ENCODE results near the gene NFKBIB. TPM values are rescaled to one million over a fixed set of nuclear protein-coding genes. Genes with fewer than 3 reads are reported as not detected.

The NFKBIB gene
- polyA plus RNA-seq, 1 donor from 2014 or later, result 21.4 TPM

DNA sequence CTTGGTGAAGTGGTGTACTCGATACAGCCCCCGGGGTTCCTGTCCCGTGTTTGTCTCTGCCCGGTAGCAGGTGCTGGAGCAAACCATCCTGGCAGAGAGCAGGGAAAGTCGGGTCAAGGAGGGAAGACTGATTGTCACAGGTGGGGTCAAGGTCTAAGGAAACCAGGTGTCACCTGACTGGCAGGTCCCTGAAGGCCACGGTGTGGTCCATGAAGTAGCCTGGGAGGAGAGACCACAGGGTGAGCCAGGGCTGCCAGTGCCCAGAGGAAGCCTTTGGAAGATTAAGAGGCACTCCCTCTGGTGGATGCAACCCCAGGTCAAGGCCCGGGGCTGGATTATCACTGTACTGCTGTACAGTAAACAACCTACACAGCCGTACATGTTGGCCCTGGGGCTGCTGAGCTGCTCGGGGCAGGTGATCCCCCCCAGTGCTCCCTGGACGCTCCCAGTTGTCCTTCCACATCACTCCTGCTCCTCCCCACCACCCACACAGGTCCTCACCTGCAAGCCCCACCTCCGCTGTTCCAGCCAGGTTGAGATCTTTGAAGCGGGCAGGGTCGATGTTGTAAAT, 18.2 kb downstream of the NFKBIB start:
- Histone ChIP-seq H3K9me3 (ENCODE audit: low read length) (no peaks in the 10 kb centered on the region), H3K79me2 (replicated peaks; ENCODE audit: insufficient read depth, low read length) (no peaks in the 10 kb centered on the region), H3K27me3 (ENCODE audit: insufficient read depth, low read depth, low read length) (no peaks in the 10 kb centered on the region), H4K20me1 (ENCODE audit: insufficient read depth) (no peaks in the 10 kb centered on the region), H3K36me3 (ENCODE audit: insufficient read depth, low read length) (no peaks in the 10 kb centered on the region), H2AFZ (ENCODE audit: low read depth, low read length) (no peak overlapping the region), H3K27ac (ENCODE audit: low read length) (no peak overlapping the region), H3K4me3 (ENCODE audit: low read length) (no peak overlapping the region), H3F3A (ENCODE audit: insufficient read depth, low read length, poor library complexity, severe bottlenecking) (no peaks in the 10 kb centered on the region), H3K9me2 (ENCODE audit: insufficient read depth, low read length) (no peaks in the 10 kb centered on the region), H3K4me2 (ENCODE audit: low read length) (no peak overlapping the region), H3K9ac (ENCODE audit: low read length) (no peak overlapping the region)
- TF ChIP-seq SMC3 (conservative IDR thresholded peaks at IDR 0.05; ENCODE audit: poor library complexity) (no peak), POLR2AphosphoS5 (IDR thresholded peaks at IDR 0.05) (no peak), RAD21 (conservative IDR thresholded peaks at IDR 0.05) (no peak), MXI1 (conservative IDR thresholded peaks at IDR 0.05; ENCODE audit: poor library complexity, severe bottlenecking) (no peak), EP300 (conservative IDR thresholded peaks at IDR 0.05; ENCODE audit: poor library complexity, severe bottlenecking) (no peak), TAF1 (IDR thresholded peaks at IDR 0.05; ENCODE audit: low read depth) (no peak), EZH2 (IDR thresholded peaks at IDR 0.05; ENCODE audit: borderline replicate concordance, insufficient read depth, low read length, poor library complexity, severe bottlenecking) (no peak)
- TF ChIP-seq, protein P1, sequence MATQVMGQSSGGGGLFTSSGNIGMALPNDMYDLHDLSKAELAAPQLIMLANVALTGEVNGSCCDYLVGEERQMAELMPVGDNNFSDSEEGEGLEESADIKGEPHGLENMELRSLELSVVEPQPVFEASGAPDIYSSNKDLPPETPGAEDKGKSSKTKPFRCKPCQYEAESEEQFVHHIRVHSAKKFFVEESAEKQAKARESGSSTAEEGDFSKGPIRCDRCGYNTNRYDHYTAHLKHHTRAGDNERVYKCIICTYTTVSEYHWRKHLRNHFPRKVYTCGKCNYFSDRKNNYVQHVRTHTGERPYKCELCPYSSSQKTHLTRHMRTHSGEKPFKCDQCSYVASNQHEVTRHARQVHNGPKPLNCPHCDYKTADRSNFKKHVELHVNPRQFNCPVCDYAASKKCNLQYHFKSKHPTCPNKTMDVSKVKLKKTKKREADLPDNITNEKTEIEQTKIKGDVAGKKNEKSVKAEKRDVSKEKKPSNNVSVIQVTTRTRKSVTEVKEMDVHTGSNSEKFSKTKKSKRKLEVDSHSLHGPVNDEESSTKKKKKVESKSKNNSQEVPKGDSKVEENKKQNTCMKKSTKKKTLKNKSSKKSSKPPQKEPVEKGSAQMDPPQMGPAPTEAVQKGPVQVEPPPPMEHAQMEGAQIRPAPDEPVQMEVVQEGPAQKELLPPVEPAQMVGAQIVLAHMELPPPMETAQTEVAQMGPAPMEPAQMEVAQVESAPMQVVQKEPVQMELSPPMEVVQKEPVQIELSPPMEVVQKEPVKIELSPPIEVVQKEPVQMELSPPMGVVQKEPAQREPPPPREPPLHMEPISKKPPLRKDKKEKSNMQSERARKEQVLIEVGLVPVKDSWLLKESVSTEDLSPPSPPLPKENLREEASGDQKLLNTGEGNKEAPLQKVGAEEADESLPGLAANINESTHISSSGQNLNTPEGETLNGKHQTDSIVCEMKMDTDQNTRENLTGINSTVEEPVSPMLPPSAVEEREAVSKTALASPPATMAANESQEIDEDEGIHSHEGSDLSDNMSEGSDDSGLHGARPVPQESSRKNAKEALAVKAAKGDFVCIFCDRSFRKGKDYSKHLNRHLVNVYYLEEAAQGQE (IDR thresholded peaks at IDR 0.05; ENCODE audit: borderline replicate concordance), result no peak
- TF ChIP-seq, protein P2, sequence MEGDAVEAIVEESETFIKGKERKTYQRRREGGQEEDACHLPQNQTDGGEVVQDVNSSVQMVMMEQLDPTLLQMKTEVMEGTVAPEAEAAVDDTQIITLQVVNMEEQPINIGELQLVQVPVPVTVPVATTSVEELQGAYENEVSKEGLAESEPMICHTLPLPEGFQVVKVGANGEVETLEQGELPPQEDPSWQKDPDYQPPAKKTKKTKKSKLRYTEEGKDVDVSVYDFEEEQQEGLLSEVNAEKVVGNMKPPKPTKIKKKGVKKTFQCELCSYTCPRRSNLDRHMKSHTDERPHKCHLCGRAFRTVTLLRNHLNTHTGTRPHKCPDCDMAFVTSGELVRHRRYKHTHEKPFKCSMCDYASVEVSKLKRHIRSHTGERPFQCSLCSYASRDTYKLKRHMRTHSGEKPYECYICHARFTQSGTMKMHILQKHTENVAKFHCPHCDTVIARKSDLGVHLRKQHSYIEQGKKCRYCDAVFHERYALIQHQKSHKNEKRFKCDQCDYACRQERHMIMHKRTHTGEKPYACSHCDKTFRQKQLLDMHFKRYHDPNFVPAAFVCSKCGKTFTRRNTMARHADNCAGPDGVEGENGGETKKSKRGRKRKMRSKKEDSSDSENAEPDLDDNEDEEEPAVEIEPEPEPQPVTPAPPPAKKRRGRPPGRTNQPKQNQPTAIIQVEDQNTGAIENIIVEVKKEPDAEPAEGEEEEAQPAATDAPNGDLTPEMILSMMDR (IDR thresholded peaks at IDR 0.05; ENCODE audit: poor library complexity, severe bottlenecking), result no peak

DNA sequence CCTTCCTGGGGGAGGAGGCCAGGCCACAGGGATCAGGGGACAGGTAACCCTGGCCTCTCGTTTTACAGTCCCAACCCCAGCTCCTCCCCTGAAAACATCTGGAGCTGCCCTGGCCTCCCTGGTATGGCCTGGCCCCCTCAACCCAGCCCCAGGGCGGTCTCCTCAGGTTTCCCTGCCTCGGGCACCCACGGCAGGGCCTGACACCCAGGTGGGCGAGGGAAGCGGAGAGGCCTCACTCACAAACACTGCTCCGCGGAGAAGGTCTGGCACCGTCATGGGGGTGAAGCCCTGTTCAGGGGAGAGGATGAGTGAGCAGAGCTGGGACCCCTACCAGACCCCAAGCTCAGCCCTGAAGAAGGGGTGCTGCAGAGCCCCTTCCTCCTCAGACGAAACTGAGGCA, 18.8 kb downstream of the NFKBIB start:
- Histone ChIP-seq H2AFZ (ENCODE audit: low read depth, low read length) (no peak overlapping the region), H4K20me1 (ENCODE audit: insufficient read depth) (no peaks in the 10 kb centered on the region), H3K27ac (ENCODE audit: low read length) (no peak overlapping the region), H3K4me3 (ENCODE audit: low read length) (no peak overlapping the region), H3K36me3 (ENCODE audit: insufficient read depth, low read length) (no peaks in the 10 kb centered on the region), H3K79me2 (replicated peaks; ENCODE audit: insufficient read depth, low read length) (no peaks in the 10 kb centered on the region), H3K4me2 (ENCODE audit: low read length) (no peak overlapping the region), H3K9me2 (ENCODE audit: insufficient read depth, low read length) (no peaks in the 10 kb centered on the region), H3F3A (ENCODE audit: insufficient read depth, low read length, poor library complexity, severe bottlenecking) (no peaks in the 10 kb centered on the region), H3K9me3 (ENCODE audit: low read length) (no peaks in the 10 kb centered on the region), H3K9ac (ENCODE audit: low read length) (no peak overlapping the region), H3K27me3 (ENCODE audit: insufficient read depth, low read depth, low read length) (no peaks in the 10 kb centered on the region)
- TF ChIP-seq POLR2AphosphoS5 (IDR thresholded peaks at IDR 0.05), result no peak
- TF ChIP-seq RAD21 (conservative IDR thresholded peaks at IDR 0.05), result no peak
- TF ChIP-seq, protein P2 (IDR thresholded peaks at IDR 0.05; ENCODE audit: poor library complexity, severe bottlenecking), result no peak
- TF ChIP-seq EP300 (conservative IDR thresholded peaks at IDR 0.05; ENCODE audit: poor library complexity, severe bottlenecking), result no peak
- TF ChIP-seq, protein P1 (IDR thresholded peaks at IDR 0.05; ENCODE audit: borderline replicate concordance), result no peak
- no peak for TF ChIP-seq TAF1 (IDR thresholded peaks at IDR 0.05; ENCODE audit: low read depth)
- no peak for TF ChIP-seq MXI1 (conservative IDR thresholded peaks at IDR 0.05; ENCODE audit: poor library complexity, severe bottlenecking)
- TF ChIP-seq SMC3 (conservative IDR thresholded peaks at IDR 0.05; ENCODE audit: poor library complexity), result no peak
